ENCODE results near the gene LCE3A. TPM values are rescaled to one million over a fixed set of nuclear protein-coding genes. Genes with fewer than 3 reads are reported as not detected.
"Not testable (repeated sequence)": the region's sequence is repeated elsewhere in the genome, so short reads cannot be mapped to it uniquely, and the experiment has no call there.

LCE3A gene
- polyA plus RNA-seq, 4 donors: not detected

- DNase-seq (ENCODE audit: low read depth in 4 of 4, low spot score in 3 of 4): not testable (repeated sequence)
Measured at GRCh38 chr1:152579526-152579925, 43.4 kb downstream of the LCE3A start.

GRCh38 chr1:152577168-152577567 is 45.7 kb downstream of the LCE3A start:
- DNase-seq (ENCODE audit: low read depth in 4 of 4, low spot score in 3 of 4): no peak

Other genes with a start within 250 kb of the LCE3A start
- not detected for gene CRNN, start 208.8 kb downstream of the LCE3A start, polyA plus RNA-seq (ENCODE audit: insufficient read length in 4 of 4)
- under 1 TPM in 1 of 4 donors, not detected in 3; 0.10 TPM for gene LCE5A, start 112.3 kb downstream of the LCE3A start, polyA plus RNA-seq (ENCODE audit: insufficient read length in 4 of 4)
- not detected for gene CRCT1, start 108.6 kb downstream of the LCE3A start, polyA plus RNA-seq (ENCODE audit: insufficient read length in 4 of 4)
- not detected for gene LCE3E, start 56.3 kb downstream of the LCE3A start, polyA plus RNA-seq (ENCODE audit: insufficient read length in 4 of 4)
- not detected for gene LCE3D, start 42.6 kb downstream of the LCE3A start, polyA plus RNA-seq (ENCODE audit: insufficient read length in 4 of 4)
- not detected for gene LCE3C, start 22.9 kb downstream of the LCE3A start, polyA plus RNA-seq (ENCODE audit: insufficient read length in 4 of 4)
- not detected for gene LCE3B, start 9.3 kb downstream of the LCE3A start, polyA plus RNA-seq (ENCODE audit: insufficient read length in 4 of 4)
- not detected for gene LCE2D, start 40.3 kb upstream of the LCE3A start, polyA plus RNA-seq (ENCODE audit: insufficient read length in 4 of 4)
- gene LCE2C, start 52.2 kb upstream of the LCE3A start, polyA plus RNA-seq (ENCODE audit: insufficient read length in 4 of 4): not detected
- not detected for gene LCE2B, start 63.0 kb upstream of the LCE3A start, polyA plus RNA-seq (ENCODE audit: insufficient read length in 4 of 4)
- gene LCE2A, start 75.2 kb upstream of the LCE3A start, polyA plus RNA-seq (ENCODE audit: insufficient read length in 4 of 4): not detected
- gene LCE4A, start 85.1 kb upstream of the LCE3A start, polyA plus RNA-seq (ENCODE audit: insufficient read length in 4 of 4): not detected
- gene KPRP, start 134.9 kb upstream of the LCE3A start, polyA plus RNA-seq (ENCODE audit: insufficient read length in 4 of 4): not detected
- gene LCE1F, start 152.0 kb upstream of the LCE3A start, polyA plus RNA-seq (ENCODE audit: insufficient read length in 4 of 4): not detected
- gene LCE1E, start 163.2 kb upstream of the LCE3A start, polyA plus RNA-seq (ENCODE audit: insufficient read length in 4 of 4): not detected
- not detected for gene LCE1D, start 173.6 kb upstream of the LCE3A start, polyA plus RNA-seq (ENCODE audit: insufficient read length in 4 of 4)
- not detected for gene LCE1C, start 183.5 kb upstream of the LCE3A start, polyA plus RNA-seq (ENCODE audit: insufficient read length in 4 of 4)
- gene LCE1B, start 188.9 kb upstream of the LCE3A start, polyA plus RNA-seq (ENCODE audit: insufficient read length in 4 of 4): not detected
- gene LCE1A, start 204.4 kb upstream of the LCE3A start, polyA plus RNA-seq (ENCODE audit: insufficient read length in 4 of 4): not detected
- not detected for gene LCE6A, start 219.8 kb upstream of the LCE3A start, polyA plus RNA-seq (ENCODE audit: insufficient read length in 4 of 4)
- not detected for gene LCE7A, start 236.9 kb upstream of the LCE3A start, polyA plus RNA-seq (ENCODE audit: insufficient read length in 4 of 4)